ENCODE results near the gene EIF3A. TPM values are rescaled to one million over a fixed set of nuclear protein-coding genes. Genes with fewer than 3 reads are reported as not detected.

EIF3A gene, protein sequence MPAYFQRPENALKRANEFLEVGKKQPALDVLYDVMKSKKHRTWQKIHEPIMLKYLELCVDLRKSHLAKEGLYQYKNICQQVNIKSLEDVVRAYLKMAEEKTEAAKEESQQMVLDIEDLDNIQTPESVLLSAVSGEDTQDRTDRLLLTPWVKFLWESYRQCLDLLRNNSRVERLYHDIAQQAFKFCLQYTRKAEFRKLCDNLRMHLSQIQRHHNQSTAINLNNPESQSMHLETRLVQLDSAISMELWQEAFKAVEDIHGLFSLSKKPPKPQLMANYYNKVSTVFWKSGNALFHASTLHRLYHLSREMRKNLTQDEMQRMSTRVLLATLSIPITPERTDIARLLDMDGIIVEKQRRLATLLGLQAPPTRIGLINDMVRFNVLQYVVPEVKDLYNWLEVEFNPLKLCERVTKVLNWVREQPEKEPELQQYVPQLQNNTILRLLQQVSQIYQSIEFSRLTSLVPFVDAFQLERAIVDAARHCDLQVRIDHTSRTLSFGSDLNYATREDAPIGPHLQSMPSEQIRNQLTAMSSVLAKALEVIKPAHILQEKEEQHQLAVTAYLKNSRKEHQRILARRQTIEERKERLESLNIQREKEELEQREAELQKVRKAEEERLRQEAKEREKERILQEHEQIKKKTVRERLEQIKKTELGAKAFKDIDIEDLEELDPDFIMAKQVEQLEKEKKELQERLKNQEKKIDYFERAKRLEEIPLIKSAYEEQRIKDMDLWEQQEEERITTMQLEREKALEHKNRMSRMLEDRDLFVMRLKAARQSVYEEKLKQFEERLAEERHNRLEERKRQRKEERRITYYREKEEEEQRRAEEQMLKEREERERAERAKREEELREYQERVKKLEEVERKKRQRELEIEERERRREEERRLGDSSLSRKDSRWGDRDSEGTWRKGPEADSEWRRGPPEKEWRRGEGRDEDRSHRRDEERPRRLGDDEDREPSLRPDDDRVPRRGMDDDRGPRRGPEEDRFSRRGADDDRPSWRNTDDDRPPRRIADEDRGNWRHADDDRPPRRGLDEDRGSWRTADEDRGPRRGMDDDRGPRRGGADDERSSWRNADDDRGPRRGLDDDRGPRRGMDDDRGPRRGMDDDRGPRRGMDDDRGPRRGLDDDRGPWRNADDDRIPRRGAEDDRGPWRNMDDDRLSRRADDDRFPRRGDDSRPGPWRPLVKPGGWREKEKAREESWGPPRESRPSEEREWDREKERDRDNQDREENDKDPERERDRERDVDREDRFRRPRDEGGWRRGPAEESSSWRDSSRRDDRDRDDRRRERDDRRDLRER (N-terminal part only)
- 146 and 147 TPM in 2 replicates for total RNA-seq
- long read RNA-seq, full-length matches to known transcripts = 16 of 1,113 reads
- long read RNA-seq, partial matches to known transcripts = 1,061 of 1,113 reads
- long read RNA-seq, other reads (novel, unspliced or antisense) = 36 of 1,113 reads

DNA sequence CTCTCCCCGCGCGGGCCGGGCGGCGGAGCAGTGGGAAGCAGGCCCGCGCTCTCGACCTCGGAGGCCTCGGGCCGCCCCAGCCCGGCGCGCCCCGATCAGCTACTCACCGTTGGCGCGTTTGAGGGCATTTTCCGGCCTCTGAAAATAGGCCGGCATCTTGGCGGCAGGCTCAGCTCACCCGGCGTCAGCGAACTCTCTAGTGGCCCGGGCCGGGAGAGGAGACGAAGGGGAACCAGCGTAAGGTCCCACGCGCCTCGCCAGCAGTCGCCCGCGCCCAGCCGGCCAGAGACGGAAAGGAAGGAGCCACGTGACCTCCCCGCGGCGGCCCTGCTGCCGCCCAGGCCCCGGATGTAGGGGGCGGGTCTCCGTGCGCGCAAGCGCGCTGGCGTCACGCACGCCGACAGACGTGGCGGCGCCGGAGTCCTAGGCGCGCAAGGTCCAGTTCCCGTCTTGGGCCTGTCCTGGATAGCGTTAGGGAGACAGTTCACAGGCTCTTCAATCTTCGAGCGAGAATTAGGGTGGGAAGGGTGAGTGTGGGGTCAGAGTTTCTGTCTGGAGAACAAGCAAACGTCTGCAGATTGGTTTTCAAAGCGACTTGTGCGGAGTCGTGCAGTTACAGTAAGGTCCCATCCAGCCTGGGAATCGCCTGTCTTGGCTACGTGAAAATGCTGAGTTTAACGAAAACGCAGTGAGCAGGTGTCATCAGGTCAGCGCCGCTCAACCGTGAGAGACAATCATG is at the start of gene EIF3A:
TSS of gene EIF3A (minus strand) at position 297 of the 739 bp plus-strand sequence. CDS start at position 156, 141 bp downstream.
- peak; percentile 98 for DNase-seq (ENCODE audit: extremely low spot score, unreplicated experiment)
- Mint-ChIP-seq H3K9me3 (ENCODE audit: unreplicated experiment) (no peaks in the 10 kb centered on the region), H3K27me3 (ENCODE audit: unreplicated experiment) (no peaks in the 10 kb centered on the region), H3K36me3 (ENCODE audit: unreplicated experiment) (no peaks in the 10 kb centered on the region), H3K27ac (ENCODE audit: unreplicated experiment) (peak within 1 kb of the TSS; percentile 98), H3K4me1 (ENCODE audit: unreplicated experiment) (peaks cover 33% of the 10 kb centered on the region), H3K4me3 (ENCODE audit: unreplicated experiment) (peak within 1 kb of the TSS; percentile 92)
- TF ChIP-seq, protein P1, sequence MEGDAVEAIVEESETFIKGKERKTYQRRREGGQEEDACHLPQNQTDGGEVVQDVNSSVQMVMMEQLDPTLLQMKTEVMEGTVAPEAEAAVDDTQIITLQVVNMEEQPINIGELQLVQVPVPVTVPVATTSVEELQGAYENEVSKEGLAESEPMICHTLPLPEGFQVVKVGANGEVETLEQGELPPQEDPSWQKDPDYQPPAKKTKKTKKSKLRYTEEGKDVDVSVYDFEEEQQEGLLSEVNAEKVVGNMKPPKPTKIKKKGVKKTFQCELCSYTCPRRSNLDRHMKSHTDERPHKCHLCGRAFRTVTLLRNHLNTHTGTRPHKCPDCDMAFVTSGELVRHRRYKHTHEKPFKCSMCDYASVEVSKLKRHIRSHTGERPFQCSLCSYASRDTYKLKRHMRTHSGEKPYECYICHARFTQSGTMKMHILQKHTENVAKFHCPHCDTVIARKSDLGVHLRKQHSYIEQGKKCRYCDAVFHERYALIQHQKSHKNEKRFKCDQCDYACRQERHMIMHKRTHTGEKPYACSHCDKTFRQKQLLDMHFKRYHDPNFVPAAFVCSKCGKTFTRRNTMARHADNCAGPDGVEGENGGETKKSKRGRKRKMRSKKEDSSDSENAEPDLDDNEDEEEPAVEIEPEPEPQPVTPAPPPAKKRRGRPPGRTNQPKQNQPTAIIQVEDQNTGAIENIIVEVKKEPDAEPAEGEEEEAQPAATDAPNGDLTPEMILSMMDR (IDR thresholded peaks at IDR 0.05) = no peak

DNA sequence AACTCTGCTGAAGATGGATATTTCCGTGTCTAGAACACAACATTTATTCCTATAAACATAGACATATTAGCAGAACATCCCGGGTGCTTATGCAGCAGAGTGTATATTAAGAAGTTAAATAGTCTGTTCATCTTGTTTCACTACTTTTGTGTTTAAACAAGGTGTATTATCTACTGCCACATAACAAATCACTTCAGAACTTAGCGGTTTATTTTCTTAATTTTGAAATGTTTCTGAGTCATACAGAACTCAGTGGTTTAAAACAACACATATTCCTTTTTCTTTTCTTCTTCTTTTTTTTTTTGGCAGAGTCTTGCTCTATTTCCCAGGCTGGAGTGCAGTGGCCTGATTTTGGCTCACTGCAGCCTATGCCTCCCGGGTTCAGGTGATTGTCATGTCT is 49.1 kb upstream of the EIF3A start:
- Mint-ChIP-seq H3K4me1 (ENCODE audit: unreplicated experiment) (peaks cover 13% of the 10 kb centered on the region), H3K27me3 (ENCODE audit: unreplicated experiment) (no peaks in the 10 kb centered on the region), H3K36me3 (ENCODE audit: unreplicated experiment) (peaks cover 50% of the 10 kb centered on the region), H3K4me3 (ENCODE audit: unreplicated experiment) (no peak overlapping the region), H3K27ac (ENCODE audit: unreplicated experiment) (no peak overlapping the region), H3K9me3 (ENCODE audit: unreplicated experiment) (no peaks in the 10 kb centered on the region)
- TF ChIP-seq, protein P1 (IDR thresholded peaks at IDR 0.05) = no peak
- DNase-seq (ENCODE audit: extremely low spot score, unreplicated experiment) = no peak

DNA sequence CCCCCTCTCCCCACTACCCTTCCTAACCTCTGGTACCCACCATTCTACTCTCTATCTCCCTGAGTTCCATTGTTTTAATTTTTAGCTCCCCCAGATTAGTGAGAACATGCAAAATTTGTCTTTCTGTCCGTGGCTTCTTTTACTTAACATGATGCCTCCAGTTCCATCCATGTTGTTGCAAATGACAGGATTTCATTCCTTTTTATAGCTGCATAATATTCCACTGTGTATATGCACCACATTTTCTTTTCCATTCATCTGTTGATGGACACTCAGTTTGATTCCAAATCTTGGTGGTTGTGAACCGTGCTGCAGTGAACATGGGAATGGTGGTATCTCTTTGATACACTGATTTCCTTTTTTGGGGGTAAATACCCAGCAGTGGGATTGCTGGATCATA is 45.3 kb upstream of the EIF3A start:
- DNase-seq (ENCODE audit: extremely low spot score, unreplicated experiment) = no peak
- no peak overlapping the region for H3K27ac Mint-ChIP-seq (ENCODE audit: unreplicated experiment)
- TF ChIP-seq, protein P1 (IDR thresholded peaks at IDR 0.05) = no peak
- peaks cover 4% of the 10 kb centered on the region for H3K4me1 Mint-ChIP-seq (ENCODE audit: unreplicated experiment)
- H3K9me3 Mint-ChIP-seq (ENCODE audit: unreplicated experiment) = no peaks in the 10 kb centered on the region
- H3K27me3 Mint-ChIP-seq (ENCODE audit: unreplicated experiment) = no peaks in the 10 kb centered on the region
- no peak overlapping the region for H3K4me3 Mint-ChIP-seq (ENCODE audit: unreplicated experiment)
- H3K36me3 Mint-ChIP-seq (ENCODE audit: unreplicated experiment) = peaks cover 44% of the 10 kb centered on the region

DNA sequence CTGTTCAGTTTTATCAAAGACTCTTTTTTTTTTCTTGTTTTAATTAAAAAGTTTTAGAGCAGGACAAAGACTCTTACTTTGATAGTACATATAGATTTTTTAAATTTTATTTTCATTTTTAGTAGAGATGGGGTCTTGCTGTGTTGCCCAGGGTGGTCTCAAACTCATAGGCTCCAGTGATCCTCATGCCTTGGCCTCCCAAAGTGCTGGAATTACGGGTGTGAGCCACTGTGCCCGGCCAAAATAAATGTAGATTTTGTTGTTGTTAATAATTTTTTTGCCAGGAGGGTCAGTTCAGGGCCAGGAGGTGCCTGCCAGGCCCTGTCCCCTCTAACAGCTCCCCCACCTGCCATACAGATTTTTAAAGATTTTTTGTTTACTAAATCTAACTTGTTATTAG is 40.3 kb upstream of the EIF3A start:
- Mint-ChIP-seq H3K27ac (ENCODE audit: unreplicated experiment) (no peak overlapping the region), H3K9me3 (ENCODE audit: unreplicated experiment) (no peaks in the 10 kb centered on the region), H3K36me3 (ENCODE audit: unreplicated experiment) (peaks cover 38% of the 10 kb centered on the region), H3K27me3 (ENCODE audit: unreplicated experiment) (no peaks in the 10 kb centered on the region), H3K4me1 (ENCODE audit: unreplicated experiment) (no peaks in the 10 kb centered on the region), H3K4me3 (ENCODE audit: unreplicated experiment) (no peak overlapping the region)
- TF ChIP-seq, protein P1 (IDR thresholded peaks at IDR 0.05) = no peak
- DNase-seq (ENCODE audit: extremely low spot score, unreplicated experiment) = no peak

Data from osteocyte (in vitro differentiated cells).